WERI-Rb-1 (cell line): Measurements from ENCODE around the gene DUOX2.

Experiments
- DNase-seq: peaks from one replicate; pipeline ENCODE4 v3.0.0-alpha.2; 2020
- H3K27ac ChIP-seq: fragments of 250-450 bp; sonication (Bioruptor Pico); 2 replicates; pipeline ENCODE4 v1.5.1; 2020; ENCODE audit warnings: mild to moderate bottlenecking, moderate library complexity
- H3K27me3 ChIP-seq: fragments of 250-450 bp; sonication (Bioruptor Pico); 2 replicates; pipeline ENCODE4 v1.5.1; 2021; ENCODE audit warnings: mild to moderate bottlenecking, low read depth, moderate library complexity; ENCODE audit not compliant: insufficient read depth, severe bottlenecking
- H3K36me3 ChIP-seq: fragments of 250-450 bp; sonication (Bioruptor Pico); 2 replicates; pipeline ENCODE4 v1.5.1; 2020; ENCODE audit warnings: mild to moderate bottlenecking, moderate library complexity
- H3K4me3 ChIP-seq: 2 replicates; pipeline ENCODE4 v1.5.1; 2011; ENCODE audit warnings: low read depth, mild to moderate bottlenecking, control low read depth, low read length
- H3K9me3 ChIP-seq: fragments of 250-450 bp; sonication (Bioruptor Pico); 2 replicates; pipeline ENCODE4 v1.5.1; 2021; ENCODE audit warnings: mild to moderate bottlenecking, moderate library complexity; ENCODE audit not compliant: severe bottlenecking
- CTCF ChIP-seq: IDR thresholded peaks from 2 replicates; pipeline ENCODE4 v1.5.1; 2011; ENCODE audit warnings: low read depth, mild to moderate bottlenecking, control low read depth, inconsistent platforms, low read length

The DUOX2 gene

GRCh38 chr15:45126535-45127158 is 12.7 kb upstream of the DUOX2 start:
- peak; percentile 56 for TF ChIP-seq CTCF
- DNase-seq = peak; percentile 53
- H3K27me3 ChIP-seq = no peaks in the 10 kb centered on the region

GRCh38 chr15:45123397-45123796 is 9.4 kb upstream of the DUOX2 start:
- Histone ChIP-seq H3K27me3 (no peaks in the 10 kb centered on the region), H3K27ac (no peak overlapping the region), H3K36me3 (no peaks in the 10 kb centered on the region)

More at GRCh38 chr15:45126535-45127158, 12.7 kb upstream of the DUOX2 start:
- Histone ChIP-seq H3K9me3 (no peaks in the 10 kb centered on the region), H3K27ac (no peak overlapping the region), H3K36me3 (no peaks in the 10 kb centered on the region), H3K4me3 (no peak overlapping the region)

GRCh38 chr15:45122719-45123118 is 8.7 kb upstream of the DUOX2 start:
- H3K9me3 ChIP-seq = no peaks in the 10 kb centered on the region
- no peaks in the 10 kb centered on the region for H3K36me3 ChIP-seq
- no peak for DNase-seq
- no peak for TF ChIP-seq CTCF
- H3K27me3 ChIP-seq = no peaks in the 10 kb centered on the region
- no peak overlapping the region for H3K4me3 ChIP-seq
- H3K27ac ChIP-seq = no peak overlapping the region

More at GRCh38 chr15:45123397-45123796, 9.4 kb upstream of the DUOX2 start:
- no peaks in the 10 kb centered on the region for H3K9me3 ChIP-seq
- H3K4me3 ChIP-seq = no peak overlapping the region
- DNase-seq = no peak
- no peak for TF ChIP-seq CTCF

GRCh38 chr15:45121706-45122417 is 7.9 kb upstream of the DUOX2 start:
- no peaks in the 10 kb centered on the region for H3K36me3 ChIP-seq
- no peak overlapping the region for H3K27ac ChIP-seq
- no peak for TF ChIP-seq CTCF
- DNase-seq = no peak
- H3K9me3 ChIP-seq = no peaks in the 10 kb centered on the region
- H3K27me3 ChIP-seq = no peaks in the 10 kb centered on the region
- H3K4me3 ChIP-seq = no peak overlapping the region

- no peak for DNase-seq
- no peak overlapping the region for H3K27ac ChIP-seq
- TF ChIP-seq CTCF = no peak
- no peak overlapping the region for H3K4me3 ChIP-seq
- H3K27me3 ChIP-seq = no peaks in the 10 kb centered on the region
- no peaks in the 10 kb centered on the region for H3K36me3 ChIP-seq
- H3K9me3 ChIP-seq = no peaks in the 10 kb centered on the region
These were observed 7.0 kb upstream of the DUOX2 start for GRCh38 chr15:45121020-45121419.
